H1 (cell line): ENCODE measurements around the gene FLT1. TPM values are rescaled to one million over a fixed set of nuclear protein-coding genes. Genes with fewer than 3 reads are reported as not detected.

Source experiments
- BRCA1 ChIP-seq: IDR thresholded peaks from 2 replicates; pipeline ENCODE4 v1.6.1; 2012; ENCODE audit warnings: low read depth, low read length, improper control_type of control experiment
- KDM1A ChIP-seq: fragments of 200-600, 300-600 bp; sonication (generic); IDR thresholded peaks from 2 replicates; pipeline ENCODE4 v1.7.1; 2016; ENCODE audit warnings: mild to moderate bottlenecking, low read length, borderline replicate concordance
- POLR2AphosphoS5 ChIP-seq: IDR thresholded peaks from 2 replicates; pipeline ENCODE4 v1.6.1; 2011; ENCODE audit warnings: low read depth, low read length
- SP2 ChIP-seq: IDR thresholded peaks from 2 replicates; pipeline ENCODE4 v1.6.1; 2012; ENCODE audit warnings: mild to moderate bottlenecking, low read length, inconsistent platforms
- TCF12 ChIP-seq: IDR thresholded peaks from 2 replicates; pipeline ENCODE4 v1.6.1; 2011; ENCODE audit warnings: low read depth, mild to moderate bottlenecking, low read length
- polyA plus RNA-seq, 7 experiments: library from polyadenylated mRNA; depleted of rRNA in 3 of 7; stranded (reverse) in 5 of 7; unstranded in 2 of 7; fragments of >200 nt in 5 of 7; fragments of 200-250 nt in 2 of 7; gene quantifications; 1 replicate in 5 of 7; 2 replicates in 1 of 7; 4 replicates in 1 of 7; pipeline versions ENCODE4 v1.2.1 to v1.2.3, GENCODE V29; 2011 to 2013; ENCODE audit warnings: missing spikeins in 2 of 7, mixed read lengths in 2 of 7
- total RNA-seq: library from RNA; stranded (reverse); fragmentation: NEBNext Ultra II Directional; extraction: Animal tissue kit (Norgen Biotek cat#: 25700); gene quantifications from 2 replicates; pipeline ENCODE4 v1.2.1, GENCODE V29; 2021

FLT1 gene
- total and polyA plus RNA-seq, 2 of the 8 experiments (the other 6 are each of a cell fraction or from before 2014, with no cell fraction given) = 19.7 to 90.2 TPM

DNA sequence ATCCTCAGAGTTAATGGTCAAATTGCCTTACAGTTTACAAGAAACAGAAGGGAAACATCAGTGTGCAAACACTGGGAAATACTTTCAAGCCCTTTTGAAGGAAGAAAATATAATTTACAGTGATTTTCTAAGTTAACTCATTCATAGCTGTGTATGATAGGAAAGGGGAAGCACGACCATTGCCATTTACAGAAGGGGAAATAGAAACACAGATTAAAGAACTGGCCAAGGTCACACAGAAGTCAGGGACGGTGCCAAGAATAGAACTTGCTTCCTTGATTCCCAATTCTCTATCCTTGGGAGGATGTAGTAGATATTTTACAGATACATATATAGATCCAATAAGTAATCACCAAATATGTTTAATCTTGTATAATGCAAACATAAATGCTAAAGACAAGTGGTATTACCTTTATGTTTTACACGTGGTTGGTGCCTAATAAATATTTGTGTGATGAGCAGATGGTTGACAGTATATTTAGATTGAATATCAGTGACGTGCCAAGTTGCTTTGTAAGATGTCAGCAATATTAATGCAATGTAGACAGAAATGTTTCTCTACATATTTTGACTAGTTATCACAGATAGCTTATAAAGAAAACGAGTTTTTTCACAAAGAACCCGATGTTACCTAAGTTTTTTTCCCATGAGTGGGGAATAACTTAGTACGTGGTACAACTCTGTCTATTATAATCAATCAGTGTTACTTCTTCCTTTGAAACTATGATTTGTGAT lies 73.1 kb downstream of the FLT1 start (continued):
- TF ChIP-seq POLR2AphosphoS5 (no peak), BRCA1 (no peak), TCF12 (no peak), KDM1A (no peak), SP2 (no peak)
